GM21786 (cell line): ENCODE results near the gene CELSR1.
"Not testable (repeated sequence)": the region's sequence is repeated elsewhere in the genome, so short reads cannot be mapped to it uniquely, and the experiment has no call there.

Experiments
- ATAC-seq: cut with Tn5 transposase; IDR thresholded peaks from one replicate; pipeline ENCODE4 v1.9.1; 2021; ENCODE audit not compliant: unreplicated experiment

CELSR1 gene

DNA sequence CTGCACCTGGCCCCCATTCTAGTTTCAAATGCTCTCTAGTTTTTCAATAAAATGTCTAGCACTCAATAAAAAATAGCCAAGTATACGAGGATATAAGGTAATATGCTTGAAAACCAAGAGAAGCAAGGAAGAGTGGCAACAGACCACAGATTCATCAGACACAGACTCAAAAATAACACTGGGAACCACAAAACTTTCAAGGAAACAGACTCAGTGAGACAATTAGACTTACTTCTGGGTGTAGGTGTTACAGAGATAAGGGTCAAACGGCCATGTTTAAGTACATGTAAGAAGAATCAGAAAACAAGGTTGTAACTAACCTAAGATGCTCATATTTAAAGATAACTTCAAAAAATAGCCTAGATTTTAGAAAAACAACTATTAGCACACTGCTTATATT lies 134.9 kb downstream of the CELSR1 start:
- ATAC-seq = no peak

DNA sequence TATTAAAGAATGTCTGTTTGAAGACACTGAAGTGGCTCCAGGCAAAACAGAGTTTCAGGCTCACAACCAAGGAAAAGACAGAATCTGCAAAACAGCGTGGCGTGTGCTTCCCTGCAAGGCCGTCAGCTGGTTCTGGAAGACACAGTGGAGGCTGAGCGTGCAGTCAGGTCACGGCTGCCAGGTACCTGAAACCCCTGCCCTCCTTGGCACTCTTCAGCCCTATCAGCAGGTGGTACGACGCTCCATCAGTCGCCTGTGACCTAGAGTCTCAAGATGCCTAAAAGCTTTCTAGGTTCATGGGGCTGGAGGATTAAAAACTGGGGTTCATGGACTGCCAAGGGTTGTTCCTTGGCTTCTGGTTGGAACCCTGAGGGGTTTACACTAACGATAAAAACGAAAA lies 136.1 kb downstream of the CELSR1 start:
- ATAC-seq = no peak

DNA sequence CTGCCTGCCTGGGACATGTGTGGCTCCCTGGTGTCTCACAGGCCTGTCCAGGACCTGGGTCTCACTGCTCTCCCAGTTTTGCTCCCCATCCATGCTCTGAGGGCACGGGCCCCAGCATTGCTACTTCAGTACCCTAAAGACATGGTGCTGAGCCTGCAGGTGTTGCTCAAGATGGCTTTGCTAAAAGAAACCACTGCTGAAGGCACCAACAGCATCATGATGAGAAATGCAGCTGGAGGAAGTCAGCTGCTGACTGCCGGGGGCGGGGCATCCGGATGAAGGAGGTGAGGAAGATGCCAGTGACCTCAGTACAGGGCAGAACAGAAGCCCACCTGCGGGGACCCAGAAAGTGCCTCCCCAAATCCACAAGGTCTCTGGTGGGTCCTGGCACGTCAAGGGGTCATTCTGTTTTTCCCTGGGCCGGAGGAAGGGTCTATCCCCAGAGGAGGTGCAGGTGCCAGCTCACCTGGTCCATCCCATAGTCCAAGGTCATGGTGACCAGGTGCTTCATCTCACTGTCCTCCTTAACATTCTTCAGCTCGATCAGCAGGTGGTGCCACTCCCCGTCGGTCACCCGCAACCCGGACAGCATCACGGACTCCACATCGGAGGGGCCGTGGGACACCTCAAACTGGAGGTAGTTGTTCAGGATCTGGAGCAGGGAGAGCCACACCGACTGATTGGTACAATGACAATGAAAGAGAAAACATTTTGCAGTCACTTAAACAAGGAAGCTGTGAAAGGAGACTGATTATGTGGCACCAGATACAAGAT lies 138.0 kb downstream of the CELSR1 start:
- no peak for ATAC-seq

DNA sequence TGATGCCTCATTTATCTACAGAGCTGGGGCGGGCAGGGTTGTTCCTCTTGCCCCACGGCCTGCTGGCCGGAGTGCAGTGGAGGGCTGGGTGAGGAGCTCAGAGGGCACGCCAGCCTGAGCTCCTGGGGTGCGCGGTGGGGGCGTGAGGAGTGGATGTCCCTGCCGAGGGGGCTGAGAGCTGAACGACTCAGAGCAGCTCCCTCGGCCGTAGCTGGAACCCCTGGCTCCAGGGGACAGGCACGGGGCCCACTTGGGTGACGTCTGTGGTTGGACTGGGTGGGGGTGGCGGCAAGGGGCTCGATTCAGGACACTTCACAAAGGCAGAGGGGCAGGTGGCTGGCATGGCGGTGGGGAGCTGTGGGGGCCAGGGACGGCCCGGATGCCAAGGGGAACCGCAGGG lies 139.5 kb downstream of the CELSR1 start:
- ATAC-seq = no peak

DNA sequence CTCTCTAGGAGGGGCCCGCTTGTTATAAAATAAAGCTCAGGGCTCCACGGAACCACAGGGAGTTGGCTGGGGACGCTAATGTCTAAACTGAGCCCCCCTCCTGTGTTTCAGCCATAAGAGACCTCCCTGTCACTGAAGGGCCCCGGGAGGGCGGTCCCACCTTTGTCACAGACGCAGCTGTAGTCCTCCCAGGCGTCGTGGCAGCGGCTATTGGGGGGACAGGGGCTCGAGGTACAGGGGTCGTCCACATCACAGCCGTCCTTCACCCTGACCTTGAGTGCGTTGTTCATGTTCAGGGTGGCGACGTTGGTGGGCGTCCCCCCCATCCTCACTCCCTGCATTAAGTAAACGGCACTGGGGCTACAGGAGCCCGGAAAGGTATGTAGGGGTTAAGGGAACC lies 139.9 kb downstream of the CELSR1 start:
- no peak for ATAC-seq

DNA sequence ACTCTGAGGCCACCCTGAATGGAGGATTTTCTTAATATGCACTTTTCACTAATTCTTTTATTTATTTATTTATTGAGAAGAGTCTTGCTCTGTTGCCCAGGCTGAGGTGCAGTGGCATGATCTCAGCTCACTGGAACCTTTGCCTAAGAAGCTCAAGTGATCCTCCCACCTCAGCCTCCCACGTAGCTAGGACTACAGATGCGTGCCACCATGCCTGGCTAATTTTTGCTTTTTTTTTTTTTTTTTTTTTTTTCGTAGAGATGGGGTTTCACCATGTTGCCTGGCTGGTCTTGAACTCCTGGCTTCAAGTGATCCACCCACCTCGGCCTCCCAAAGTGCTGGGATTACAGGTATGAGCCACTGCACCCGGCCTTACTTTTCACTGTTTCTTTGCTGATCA lies 140.4 kb downstream of the CELSR1 start:
- not testable (repeated sequence) for ATAC-seq

DNA sequence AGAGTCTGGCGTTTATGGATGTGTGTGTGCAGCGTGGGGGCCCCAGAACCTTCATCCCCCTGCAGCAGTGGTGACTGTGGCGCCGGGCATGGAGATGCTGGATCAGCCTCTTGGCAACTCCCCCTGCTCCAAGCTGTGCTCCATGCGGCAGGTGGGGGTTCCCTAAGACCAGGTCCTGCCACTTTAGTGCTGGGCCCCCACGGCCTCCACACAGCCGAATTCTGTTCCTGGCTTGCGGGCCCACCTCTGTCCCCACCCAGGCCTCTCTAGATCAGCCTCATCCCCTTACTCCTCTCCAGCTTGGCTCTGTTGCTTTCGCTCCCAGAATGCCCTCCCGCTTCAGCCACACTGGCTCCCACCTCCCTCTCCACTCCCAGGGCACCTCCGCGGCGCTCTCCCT lies 142.3 kb downstream of the CELSR1 start:
- ATAC-seq = no peak

DNA sequence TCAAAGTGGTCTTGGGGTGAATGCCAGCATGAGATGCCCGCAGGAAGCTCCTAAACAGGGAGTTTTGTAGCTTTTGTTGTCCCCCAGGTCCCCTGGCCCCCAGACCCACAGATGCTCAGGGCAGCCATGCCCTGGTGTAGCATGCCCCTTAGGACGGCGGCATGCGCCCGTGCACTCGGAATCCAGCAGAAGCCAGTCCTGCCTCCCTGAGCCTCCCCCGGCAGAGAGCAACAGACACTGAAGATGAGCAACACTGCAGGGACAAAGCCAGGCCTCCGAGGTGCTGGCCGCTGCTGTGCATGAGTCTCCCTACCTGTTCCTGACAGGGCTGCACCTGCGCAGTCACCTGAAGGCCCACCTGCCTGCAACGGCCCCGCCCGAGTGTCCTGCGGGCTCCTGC lies 142.8 kb downstream of the CELSR1 start:
- ATAC-seq = no peak

DNA sequence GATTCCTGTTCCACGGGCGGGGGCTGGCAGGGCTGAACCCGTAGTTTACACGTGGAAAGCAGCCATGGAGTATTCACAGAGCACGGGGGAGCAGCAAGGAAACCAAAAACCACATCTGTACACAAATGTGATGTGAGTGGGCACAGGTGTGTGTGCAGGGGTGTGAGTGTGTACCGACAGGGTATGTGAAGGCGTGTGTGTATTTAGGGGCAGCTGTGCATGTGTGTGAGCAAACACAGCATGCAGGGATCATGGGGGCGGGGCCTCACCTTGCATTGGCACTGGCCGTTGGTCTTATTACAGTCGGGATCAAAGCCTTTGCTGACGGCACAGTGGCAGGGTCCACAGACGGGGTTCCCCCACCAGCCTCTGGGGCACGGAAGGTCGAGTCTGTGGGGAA lies 143.5 kb downstream of the CELSR1 start:
- no peak for ATAC-seq

DNA sequence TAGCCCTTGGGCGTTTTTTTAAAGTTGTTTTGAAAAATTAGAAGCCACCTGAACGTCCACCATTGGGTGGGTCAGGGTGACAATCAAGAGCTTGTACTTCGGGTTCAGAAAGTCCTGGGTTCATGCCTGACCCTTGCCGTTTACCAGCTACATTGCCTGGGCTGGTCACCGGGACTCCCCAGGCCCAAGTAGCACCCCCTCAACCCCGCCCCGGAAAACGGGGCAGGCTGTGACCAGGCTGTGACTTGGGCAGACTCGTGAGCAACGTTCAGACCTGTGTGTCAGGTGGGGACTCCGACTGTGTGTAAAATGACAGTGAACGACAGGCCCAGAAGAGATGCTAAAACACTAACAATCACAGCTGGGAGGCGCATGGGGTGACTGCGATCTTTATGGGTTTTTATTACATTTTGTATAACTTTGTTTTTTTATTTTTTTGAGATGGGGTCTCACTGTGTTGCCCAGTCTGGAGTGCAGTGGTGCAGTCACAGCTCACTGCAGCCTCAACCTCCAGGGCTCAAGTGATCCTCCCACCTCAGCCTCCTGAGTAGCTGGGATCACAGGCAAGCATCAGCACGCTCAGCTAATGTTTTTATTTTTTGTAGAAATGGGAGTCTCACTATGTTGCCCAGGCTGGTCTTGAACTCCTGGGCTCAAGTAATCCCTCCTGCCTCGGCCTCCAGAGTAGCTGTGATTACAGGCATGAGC lies 145.1 kb downstream of the CELSR1 start:
- ATAC-seq = no peak

DNA sequence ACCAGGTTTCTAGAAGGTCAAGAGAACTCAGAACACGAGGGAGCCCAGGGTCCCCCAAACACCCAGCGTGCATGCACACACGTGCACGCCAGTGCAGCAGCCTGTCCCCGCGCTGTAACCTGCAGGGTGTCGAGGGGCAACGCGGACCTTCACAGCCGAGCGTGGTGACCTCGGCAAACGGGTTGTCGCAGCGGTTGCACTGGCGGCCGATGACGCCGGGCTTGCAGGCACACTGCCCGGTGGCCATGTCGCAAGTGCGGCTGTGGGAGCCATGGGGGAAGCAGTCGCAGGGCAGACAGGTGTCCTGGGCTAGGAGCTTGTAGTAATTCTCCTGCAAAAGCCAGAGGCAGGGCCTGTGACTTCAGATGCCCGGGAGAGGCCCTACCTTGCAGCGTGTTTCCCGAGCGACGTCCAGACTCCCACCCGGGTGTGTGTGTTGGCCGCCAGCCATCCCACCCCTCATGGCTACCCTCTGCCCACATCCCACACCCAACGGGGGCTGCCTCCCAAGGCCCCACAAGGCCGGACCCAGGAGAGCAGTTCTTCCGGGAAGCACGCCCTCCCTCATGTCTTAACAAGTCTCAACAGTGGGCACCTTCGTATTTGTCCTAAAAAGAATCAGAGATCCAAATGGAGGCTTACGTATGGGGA lies 145.8 kb downstream of the CELSR1 start:
- ATAC-seq = no peak

DNA sequence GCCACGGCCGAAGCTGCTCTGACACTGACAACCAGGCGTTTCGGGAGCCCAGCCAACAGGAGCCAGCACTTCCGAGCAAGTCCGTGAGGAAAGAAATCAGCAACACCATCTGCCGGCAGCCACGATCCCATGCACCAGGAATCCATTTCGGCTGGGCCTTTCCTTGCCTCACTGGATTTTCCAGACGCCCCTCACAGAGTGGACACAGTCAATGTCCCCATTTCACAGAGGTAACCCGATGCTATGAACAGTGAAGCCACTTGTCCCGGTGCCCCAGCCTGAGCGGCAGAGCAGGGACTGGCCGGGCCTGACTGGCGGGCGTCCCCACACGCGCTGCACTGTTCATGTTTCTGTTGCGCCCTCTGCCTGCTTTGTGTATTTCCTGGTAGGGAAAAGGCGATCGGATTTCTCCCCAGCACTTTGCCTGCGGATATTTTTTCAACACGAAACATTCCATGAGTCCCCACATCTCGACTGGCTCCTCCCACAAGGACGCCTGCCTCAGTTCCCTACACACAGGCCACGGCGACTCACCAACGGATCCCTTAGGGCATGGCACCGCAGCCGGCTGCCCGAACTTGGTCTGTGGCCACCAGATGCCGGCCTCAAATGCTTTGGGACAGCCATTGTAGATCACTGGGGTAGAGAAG lies 146.6 kb downstream of the CELSR1 start:
- ATAC-seq = no peak

DNA sequence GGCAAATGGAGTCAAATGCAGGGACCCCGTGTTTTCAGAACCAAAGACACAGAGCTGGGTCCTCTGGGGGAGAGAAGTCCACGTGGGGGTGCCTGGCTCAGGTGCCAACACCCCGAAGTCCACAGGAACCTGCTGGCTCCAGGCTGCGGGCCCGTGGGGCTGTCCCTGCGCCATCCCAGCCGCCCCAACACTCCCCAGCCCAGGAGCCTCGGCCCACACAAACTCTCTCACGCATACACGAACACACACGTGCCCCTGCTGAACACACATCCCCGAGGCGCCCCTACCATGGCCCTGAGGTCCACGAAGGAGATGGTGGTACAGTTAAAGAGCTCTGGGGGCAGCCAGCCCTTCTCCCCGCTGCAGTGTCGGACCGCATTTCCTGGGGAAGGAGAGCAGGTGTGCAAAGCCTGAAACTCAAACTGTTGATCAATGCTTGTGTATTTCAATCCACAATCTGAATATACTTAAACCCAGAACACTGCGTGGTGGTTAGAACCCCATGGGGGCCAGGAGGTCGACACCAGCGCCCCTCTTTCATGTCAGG lies 147.2 kb downstream of the CELSR1 start:
- no peak for ATAC-seq

DNA sequence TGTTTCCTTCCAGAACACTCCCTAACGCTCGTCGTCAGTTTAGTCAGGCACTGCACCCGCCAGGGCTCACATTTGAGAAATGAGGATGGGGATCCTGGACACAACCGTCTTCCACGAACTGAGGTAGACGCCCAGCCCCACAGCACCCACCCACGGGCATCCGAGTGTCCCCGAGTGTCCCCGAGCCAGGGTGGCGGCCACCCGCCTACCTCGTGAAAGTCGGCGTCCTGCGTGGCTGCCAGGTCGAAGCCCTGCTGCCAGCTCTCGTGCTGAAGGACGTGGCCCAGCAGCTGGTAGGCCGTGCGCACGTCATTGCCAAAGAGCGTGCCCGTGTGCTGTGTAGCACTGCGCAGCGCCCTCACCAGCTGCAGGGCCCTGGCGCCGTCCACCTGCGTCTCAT lies 148.3 kb downstream of the CELSR1 start:
- ATAC-seq = no peak

DNA sequence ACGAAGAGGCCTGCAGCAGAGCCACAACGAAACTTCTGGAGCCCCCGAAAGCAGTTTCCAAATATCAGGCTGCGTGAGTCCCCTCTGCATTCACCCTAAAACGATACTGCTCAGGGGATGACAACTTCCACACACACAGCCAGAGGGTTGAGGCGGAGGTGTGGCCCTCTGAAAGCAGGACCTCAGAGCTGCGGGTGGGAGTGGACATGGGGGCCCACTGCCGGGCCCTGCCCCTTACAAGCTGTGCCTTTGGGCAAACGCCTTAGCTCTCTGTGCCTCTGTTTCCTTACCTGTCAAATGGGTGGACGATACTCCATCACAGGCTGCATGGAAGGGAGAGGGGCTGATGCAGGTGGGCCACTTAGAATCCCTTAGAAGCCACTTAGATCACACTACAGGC lies 148.8 kb downstream of the CELSR1 start:
- no peak for ATAC-seq

DNA sequence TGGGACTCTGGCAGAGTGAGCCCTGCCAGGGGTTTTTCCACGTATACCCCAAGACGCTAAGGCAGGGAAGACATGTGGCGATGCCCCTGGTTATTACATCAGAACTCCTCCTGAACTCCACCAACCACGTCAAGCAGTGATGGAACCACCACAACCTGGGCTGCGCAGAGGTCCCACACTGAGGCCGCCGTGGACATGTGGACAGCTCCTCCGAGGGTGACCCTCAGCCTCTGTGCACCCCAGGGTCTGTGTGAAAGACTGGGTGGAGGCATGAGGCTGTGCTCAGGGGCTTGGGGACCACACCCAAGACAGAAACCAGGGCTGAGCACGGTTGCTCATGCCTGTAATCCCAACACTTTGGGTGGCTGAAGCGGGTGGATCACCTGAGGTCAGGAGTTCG lies 149.7 kb downstream of the CELSR1 start:
- ATAC-seq = no peak

DNA sequence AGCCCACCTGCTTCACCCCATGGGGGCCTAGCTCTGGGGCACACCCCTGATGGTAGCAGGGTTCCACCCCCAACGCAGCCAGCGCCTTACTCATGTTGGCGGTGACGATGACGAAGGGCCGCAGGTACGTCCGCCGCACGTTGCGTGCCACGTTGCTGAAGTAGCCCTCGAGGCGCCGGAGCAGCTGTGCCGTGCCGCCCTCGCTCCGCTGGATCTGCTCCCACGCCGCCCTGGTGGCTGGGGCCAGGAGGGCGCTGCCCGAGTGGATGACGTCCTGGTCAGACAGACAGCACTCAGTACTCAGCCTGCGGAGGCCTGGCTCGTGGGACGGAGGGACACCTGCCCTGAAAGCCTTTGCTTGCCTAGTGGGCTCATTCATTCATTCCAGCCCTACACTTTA lies 151.1 kb downstream of the CELSR1 start:
- no peak for ATAC-seq

DNA sequence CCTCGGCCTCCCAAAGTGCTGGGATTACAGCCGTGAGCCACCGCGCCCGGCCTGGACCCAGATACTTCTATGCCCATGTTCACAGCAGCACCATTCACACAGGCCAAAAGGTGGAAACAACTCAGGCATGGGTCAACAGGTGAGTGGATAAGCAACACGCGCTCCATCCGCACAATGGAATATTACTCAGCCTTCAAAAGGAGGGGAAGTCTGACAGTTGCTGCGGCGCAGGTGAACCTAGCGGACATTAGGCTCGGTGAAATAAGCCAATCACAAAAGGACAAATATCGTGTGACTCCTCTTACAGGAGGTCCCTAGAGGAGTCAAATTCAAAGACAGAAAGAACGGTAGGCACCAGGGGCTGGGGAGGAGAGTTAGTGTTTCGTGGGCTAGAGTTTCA lies 154.9 kb downstream of the CELSR1 start:
- no peak for ATAC-seq

DNA sequence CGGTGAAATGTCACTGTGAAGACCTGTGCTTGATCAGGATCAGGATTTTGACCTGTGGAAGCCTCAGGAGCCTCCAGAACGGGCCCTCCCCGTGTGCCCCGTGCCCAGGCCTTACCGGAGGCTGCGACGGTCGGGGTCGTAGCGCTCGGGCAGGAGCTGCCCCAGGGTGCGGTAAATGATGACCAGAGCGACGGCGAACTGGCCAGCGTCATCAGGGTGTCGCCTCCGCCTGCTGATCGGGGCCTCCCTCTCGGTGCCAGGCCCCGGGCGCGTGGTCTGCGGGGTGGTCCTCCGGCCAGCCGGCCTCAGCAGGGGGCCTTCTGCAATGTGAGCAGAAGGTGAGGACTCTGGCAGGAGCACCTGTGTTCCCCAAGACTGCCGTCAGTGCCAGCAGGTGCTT lies 155.7 kb downstream of the CELSR1 start:
- no peak for ATAC-seq

DNA sequence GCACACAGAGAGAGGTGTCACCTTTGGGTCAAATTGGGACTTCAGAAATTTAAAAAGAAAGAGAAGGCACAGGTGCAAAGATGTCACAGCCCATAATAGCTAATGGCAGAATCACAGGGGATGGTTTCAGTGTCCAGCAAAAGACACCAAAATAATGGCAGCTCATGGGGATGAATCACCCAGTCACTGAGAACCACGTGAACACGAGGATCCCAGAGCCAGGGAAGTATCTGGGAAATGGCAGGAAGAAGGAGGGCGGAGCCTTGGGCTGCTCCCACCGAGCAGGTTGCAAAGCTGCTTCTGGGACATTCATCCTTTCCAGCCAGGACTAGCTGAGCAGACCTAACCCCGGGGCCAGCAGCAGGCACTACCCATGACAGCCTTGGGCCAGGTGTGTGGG lies 156.3 kb downstream of the CELSR1 start:
- no peak for ATAC-seq

DNA sequence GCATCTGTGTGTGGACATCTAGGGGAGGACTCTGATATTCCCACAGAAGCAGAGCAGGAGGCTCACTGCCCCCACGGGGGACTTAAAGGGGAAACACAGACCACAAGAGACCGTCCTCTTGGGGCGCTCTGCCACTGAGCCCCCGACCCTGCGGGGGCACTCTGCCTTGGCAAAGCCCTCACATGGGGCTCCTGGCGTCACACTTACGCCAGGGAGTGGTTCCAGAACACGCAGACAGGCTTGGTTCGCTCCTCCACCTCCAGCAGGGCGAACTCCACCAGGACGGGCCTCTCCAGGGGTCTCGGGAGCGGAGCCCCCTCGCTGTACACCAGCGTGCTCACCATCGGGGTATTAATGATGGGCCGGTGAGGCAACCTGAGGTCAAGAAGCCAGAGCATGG lies 156.8 kb downstream of the CELSR1 start:
- ATAC-seq = no peak
